ENCODE results near the gene CPLX3.

CPLX3 gene

GRCh38 chr15:74802290-74802689 is 24.1 kb upstream of the CPLX3 start:
- in situ Hi-C loops (cut with HindIII; ENCODE audit: low sequenced_read_pairs), result no loop called here

DNA sequence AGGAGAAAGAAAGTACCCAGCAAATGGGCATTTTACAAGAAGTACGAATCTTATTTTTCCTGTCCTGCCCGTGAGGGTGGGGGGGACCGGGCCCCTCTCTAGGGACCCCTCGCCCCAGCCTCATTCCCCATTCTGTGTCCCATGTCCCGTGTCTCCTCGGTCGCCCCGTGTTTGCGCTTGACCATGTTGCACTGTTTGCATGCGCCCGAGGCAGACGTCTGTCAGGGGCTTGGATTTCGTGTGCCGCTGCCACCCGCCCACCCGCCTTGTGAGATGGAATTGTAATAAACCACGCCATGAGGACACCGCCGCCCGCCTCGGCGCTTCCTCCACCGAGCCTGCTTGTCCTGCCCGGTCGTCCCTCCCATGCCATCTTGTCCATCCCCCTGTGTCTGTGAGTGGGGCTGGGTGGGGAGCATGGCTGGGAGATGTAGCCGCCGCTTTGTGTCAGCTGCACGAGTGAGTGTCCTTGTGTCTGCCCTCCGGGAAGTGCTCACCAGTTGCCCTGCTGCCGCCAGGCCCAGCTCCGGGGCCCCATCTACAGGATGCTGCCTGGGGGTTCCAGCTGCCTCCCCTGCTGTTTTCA is 23.5 kb upstream of the CPLX3 start:
- in situ Hi-C loops (cut with HindIII; ENCODE audit: low sequenced_read_pairs), result no loop called here

DNA sequence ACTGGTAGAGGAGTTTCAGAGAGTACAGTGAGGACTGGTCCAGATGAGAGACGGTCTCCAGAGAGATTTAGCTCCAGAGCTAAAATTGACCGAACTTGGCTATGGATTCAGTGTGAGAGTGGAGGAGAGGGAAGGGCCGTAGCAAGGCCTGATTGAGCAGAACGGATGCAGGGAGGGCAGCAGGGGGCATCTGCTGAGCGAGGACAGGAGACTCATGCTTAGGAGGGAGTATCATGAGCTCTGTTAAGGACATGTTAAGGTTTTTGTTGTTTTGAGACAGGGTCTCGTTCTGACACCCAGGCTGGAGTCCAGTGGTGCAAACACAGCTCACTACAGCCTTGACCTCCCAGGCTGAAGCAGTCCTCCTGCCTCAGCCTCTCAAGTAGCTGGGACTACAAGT is 21.5 kb upstream of the CPLX3 start:
- in situ Hi-C loops (cut with HindIII; ENCODE audit: low sequenced_read_pairs), result no loop called here

- in situ Hi-C loops (cut with HindIII; ENCODE audit: low sequenced_read_pairs), result no loop called here
Measured at GRCh38 chr15:74807282-74807681, 19.1 kb upstream of the CPLX3 start.

GRCh38 chr15:74808078-74808839 is 18.2 kb upstream of the CPLX3 start:
- in situ Hi-C loops (cut with HindIII; ENCODE audit: low sequenced_read_pairs), result no loop called here

- in situ Hi-C loops (cut with HindIII; ENCODE audit: low sequenced_read_pairs), result no loop called here
Measured at GRCh38 chr15:74808840-74809229, 17.6 kb upstream of the CPLX3 start.

- in situ Hi-C loops (cut with HindIII; ENCODE audit: low sequenced_read_pairs), result no loop called here
Measured at GRCh38 chr15:74809242-74809641, 17.2 kb upstream of the CPLX3 start.

- in situ Hi-C loops (cut with HindIII; ENCODE audit: low sequenced_read_pairs), result loop anchor here (10.0 kb wide), 1 partner anchor 55 kb away; no protein-coding TSS in a partner anchor
Measured at GRCh38 chr15:74809956-74810355, 16.5 kb upstream of the CPLX3 start.

- in situ Hi-C loops (cut with HindIII; ENCODE audit: low sequenced_read_pairs), result loop anchor here (10.0 kb wide), 1 partner anchor 58 kb away; no protein-coding TSS in a partner anchor
Measured at GRCh38 chr15:74812533-74812932, 13.9 kb upstream of the CPLX3 start, which contains the start of gene LMAN1L. LMAN1L (plus strand) TSS chr15:74812835; CDS start chr15:74812855, 20 bp downstream.

- in situ Hi-C loops (cut with HindIII; ENCODE audit: low sequenced_read_pairs), result loop anchor here (5.0 to 10.0 kb wide), 4 partner anchors 37 to 92 kb away; partner anchors contain the start of gene FAM219B
Measured at GRCh38 chr15:74815121-74815934, 11.1 kb upstream of the CPLX3 start.

GRCh38 chr15:74815961-74816360 is 10.5 kb upstream of the CPLX3 start:
- in situ Hi-C loops (cut with HindIII; ENCODE audit: low sequenced_read_pairs), result loop anchor here (5.0 to 10.0 kb wide), 4 partner anchors 36 to 91 kb away; partner anchors contain the start of gene FAM219B

DNA sequence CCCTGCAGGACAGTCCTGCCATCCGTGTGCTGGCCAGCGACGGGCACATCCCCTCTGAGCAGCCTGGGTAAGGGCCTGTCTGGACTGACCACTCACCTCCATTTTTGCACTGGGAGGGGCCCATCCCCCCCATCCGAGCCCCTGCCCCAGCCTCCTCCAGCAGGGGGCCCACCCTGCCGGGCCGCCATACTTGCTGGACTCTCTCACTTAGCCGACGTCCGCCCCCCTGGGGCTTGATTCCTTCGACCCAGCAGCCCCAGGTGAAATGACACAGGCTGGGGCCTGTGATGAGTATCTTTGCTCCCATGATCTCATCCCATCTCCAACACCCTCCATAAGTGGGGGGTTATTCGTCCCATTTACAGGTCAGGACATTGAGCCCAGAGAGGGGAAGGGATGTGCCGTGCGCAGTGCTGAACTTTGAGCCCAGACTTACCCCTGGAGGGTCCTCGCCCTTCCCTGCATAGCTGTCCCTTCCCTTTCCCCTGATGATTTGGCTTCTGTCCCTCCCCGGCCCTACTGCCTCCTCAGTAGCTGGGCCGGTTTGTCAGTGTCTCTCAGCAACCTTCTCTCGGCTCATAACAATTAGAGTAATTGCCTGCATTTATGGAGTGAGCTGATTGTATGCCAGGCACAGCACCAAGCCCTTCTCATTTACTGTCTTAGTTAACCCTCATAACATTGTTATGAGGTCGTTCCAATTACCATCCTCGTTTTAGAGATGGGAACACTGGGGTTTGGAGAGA is 9.6 kb upstream of the CPLX3 start:
- in situ Hi-C loops (cut with HindIII; ENCODE audit: low sequenced_read_pairs), result loop anchor here (5.0 to 10.0 kb wide), 4 partner anchors 36 to 91 kb away; partner anchors contain the start of gene FAM219B

- in situ Hi-C loops (cut with HindIII; ENCODE audit: low sequenced_read_pairs), result loop anchor here (5.0 to 10.0 kb wide), 4 partner anchors 35 to 90 kb away; partner anchors contain the start of gene FAM219B
Measured at GRCh38 chr15:74817370-74817737, 9.1 kb upstream of the CPLX3 start.

DNA sequence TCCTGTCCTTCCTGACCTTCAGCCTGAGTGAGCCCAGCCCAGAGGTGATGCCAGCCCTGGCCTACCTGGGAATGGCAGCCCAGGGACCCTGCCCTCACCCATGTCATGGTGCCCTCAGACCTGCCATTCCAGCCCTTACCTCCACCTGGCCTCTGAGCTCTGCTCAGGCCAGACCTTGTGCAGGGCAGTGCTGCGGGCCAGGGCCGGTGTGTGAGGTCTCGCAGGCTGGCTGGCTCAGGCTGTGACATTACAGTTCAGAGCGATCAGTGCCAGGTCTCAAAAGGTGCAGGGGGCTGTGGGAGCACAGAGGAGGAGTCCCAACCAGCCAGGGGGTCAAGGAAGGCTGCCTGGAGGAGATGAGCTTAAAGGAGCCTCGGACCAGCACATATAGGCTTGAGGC is 6.4 kb upstream of the CPLX3 start:
- in situ Hi-C loops (cut with HindIII; ENCODE audit: low sequenced_read_pairs), result no loop called here

DNA sequence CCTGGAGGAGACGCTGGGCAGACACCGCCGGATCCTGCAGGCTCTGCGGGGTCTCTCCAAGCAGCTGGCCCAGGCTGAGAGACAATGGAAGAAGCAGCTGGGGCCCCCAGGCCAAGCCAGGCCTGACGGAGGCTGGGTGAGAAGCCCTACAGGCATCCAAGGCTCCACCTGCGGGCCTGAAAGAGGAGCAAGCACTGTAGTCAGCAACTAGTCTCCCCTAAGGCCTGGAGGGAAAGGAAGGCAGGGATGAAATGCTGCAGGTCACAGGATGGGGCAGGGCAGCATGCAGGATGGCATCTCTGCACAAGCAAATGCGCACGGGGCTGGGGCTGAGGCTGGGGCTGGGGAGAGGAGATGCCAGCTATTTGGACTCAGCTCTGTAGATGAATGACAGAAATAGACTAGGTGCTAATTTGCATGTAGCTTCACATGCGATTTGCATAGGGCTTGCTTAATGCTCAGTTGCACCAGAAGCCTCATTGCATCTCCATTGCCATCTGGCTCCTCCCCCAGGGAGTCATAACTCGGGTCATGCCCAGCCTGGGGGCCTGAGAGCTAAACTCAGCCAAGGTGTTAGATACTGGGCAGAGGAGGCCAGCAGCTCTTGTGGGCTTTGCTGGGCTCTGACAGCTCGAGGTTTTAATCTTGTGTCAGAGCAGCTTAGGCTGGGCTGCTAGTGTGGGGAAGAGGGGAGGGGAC is 5.2 kb upstream of the CPLX3 start:
- in situ Hi-C loops (cut with HindIII; ENCODE audit: low sequenced_read_pairs), result no loop called here

GRCh38 chr15:74821790-74822158 is 4.7 kb upstream of the CPLX3 start:
- in situ Hi-C loops (cut with HindIII; ENCODE audit: low sequenced_read_pairs), result no loop called here

DNA sequence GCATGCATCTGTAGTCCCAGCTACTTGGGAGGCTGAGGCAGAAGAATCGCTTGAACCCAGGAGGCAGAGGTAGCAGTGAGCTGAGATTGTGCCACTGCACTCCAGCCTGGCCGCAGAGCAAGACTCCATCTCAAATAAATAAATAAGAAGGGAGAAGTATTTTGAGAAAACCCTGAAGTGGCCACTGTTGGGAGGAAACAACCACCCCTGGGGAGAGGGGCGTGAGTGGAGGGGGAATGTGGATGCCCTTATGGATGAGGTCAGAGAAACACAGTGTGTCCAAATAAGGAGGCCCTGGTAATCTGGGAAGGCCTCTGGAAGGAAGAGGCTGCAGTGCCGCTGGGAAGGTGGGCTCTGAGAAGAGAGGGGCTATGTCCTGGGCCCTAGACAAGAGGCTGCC is 4.2 kb upstream of the CPLX3 start:
- in situ Hi-C loops (cut with HindIII; ENCODE audit: low sequenced_read_pairs), result no loop called here

GRCh38 chr15:74823324-74823723 is 3.1 kb upstream of the CPLX3 start:
- in situ Hi-C loops (cut with HindIII; ENCODE audit: low sequenced_read_pairs), result no loop called here

DNA sequence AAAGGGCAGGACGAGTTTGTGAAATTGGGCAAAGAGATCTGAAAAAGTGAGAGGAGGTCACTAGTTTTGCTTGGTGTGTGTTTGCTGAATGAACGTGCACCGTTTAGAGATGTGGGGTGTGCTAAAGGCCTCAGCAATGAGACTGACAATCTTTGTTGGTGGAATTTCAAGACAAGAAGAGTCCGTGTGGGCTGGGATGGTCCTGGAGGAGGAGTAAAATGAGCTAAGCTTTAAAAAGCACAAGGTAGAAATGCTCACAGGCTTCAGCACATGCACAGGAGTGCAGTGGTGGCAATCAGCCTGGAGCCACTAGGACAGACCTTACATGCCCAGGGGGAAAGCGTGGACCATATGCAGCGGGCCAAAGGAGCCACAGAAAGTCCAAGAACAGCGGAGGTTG is 1.5 kb upstream of the CPLX3 start:
- in situ Hi-C loops (cut with HindIII; ENCODE audit: low sequenced_read_pairs), result no loop called here

DNA sequence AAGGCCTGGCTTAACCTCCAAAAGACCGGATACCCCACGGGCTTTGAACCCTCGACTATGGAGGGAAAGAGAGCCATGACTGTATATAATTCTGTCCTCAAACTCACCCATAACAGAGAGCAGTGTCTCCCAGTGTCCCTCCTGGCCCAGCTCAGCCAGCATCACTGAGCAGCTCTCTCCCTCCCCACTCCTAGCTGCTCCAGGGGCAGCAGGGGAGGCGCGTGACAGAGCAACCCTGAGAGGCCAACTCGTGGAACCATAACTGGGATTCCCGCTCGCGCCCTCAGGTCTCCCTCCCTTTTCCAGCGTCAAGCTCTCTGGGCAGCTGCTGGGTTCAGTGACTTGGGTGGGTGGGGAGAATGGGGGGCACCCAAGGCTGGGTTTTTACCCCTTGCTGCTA is 561 bp upstream of the CPLX3 start:
- in situ Hi-C loops (cut with HindIII; ENCODE audit: low sequenced_read_pairs), result no loop called here

All from endothelial cell of hepatic sinusoid (primary cell).